ENCODE data around the gene TXNL4B.

DNA sequence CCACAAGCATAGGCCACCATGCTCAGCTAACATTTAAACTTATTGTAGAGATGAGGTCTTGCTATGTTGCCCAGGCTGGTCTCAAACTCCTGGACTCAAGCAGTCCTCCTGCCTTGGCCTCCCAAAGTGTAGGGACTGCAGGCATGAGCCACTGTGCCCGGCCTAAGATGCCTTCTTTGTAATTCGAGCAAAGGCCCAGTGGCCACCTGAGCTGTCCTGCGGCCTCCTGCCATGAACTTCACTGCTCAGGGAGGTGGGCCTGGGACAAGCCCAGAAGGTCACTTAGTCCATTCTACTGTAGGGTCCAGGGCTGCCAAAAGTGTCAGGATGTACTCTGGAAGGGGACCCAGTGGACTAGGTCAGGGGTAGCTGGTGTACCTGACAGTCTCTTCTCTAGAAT, 30.7 kb upstream of the TXNL4B start:
- TF ChIP-seq SIN3A (IDR thresholded peaks at IDR 0.05; ENCODE audit: borderline replicate concordance, insufficient read depth, low read length) (no peak), TAF1 (IDR thresholded peaks at IDR 0.05; ENCODE audit: borderline replicate concordance, insufficient read depth, low read length) (no peak), POLR2AphosphoS5 (IDR thresholded peaks at IDR 0.05; ENCODE audit: low read depth, low read length) (no peak)
- TF ChIP-seq, protein P1, sequence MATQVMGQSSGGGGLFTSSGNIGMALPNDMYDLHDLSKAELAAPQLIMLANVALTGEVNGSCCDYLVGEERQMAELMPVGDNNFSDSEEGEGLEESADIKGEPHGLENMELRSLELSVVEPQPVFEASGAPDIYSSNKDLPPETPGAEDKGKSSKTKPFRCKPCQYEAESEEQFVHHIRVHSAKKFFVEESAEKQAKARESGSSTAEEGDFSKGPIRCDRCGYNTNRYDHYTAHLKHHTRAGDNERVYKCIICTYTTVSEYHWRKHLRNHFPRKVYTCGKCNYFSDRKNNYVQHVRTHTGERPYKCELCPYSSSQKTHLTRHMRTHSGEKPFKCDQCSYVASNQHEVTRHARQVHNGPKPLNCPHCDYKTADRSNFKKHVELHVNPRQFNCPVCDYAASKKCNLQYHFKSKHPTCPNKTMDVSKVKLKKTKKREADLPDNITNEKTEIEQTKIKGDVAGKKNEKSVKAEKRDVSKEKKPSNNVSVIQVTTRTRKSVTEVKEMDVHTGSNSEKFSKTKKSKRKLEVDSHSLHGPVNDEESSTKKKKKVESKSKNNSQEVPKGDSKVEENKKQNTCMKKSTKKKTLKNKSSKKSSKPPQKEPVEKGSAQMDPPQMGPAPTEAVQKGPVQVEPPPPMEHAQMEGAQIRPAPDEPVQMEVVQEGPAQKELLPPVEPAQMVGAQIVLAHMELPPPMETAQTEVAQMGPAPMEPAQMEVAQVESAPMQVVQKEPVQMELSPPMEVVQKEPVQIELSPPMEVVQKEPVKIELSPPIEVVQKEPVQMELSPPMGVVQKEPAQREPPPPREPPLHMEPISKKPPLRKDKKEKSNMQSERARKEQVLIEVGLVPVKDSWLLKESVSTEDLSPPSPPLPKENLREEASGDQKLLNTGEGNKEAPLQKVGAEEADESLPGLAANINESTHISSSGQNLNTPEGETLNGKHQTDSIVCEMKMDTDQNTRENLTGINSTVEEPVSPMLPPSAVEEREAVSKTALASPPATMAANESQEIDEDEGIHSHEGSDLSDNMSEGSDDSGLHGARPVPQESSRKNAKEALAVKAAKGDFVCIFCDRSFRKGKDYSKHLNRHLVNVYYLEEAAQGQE (IDR thresholded peaks at IDR 0.05; ENCODE audit: insufficient read depth in 1 of 2, low read depth in 2 of 2, low read length in 2 of 2), result no peak
